Effector CD4-positive, alpha-beta T cell (primary cell): Measurements from ENCODE around the gene CNPPD1.

Experiments used
- DNase-seq: peaks from one replicate; pipeline ENCODE4 v3.0.0-alpha.2; 2020

The CNPPD1 gene

DNA sequence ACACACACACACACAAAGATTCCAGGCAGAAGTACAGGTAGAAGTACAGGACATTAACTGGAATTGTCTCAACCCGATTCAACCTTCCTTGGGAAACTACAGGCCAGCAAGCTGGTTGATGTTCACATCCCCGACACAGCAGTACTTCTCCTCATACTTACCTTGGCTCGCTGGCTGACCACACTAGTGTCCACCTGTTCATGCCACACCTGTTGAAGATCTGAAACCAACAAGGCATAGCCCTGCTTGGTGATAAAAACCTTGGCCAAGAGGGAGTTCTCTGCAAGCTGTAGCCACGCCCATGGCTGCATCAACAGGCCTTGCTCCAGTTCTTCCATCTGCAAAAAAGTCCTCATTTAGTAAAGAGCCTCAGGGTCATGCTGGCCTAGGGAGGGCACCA, 18.7 kb downstream of the CNPPD1 start:
- no peak for DNase-seq

GRCh38 chr2:219157396-219157795, 19.3 kb downstream of the CNPPD1 start:
- DNase-seq = no peak

DNA sequence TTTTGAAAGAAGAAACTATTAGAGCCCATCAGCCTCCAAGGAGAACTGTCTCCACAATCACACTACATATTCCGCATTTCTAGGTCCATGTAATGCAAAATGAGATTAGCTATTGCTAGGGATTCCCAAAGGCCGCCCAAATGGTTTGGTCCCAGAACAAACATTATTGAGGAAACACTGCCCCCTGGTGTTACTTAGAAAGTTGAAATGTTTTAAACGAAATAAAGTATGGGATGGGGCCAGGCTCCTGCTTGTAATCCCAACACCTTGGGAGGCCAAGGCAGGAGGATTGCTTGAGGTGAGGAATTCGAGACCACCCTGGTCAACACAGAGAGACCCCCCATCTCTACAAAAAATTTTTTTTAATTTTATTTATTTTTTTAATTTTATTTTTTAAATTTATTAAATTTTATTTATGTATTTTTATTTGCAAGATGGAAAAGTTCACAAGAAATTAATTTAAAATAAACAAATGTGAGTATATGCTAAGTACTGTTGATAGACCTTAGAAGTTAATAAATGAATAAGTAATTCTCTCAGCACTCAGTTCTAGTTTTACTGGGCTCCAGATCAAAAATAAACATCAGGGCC, 21.6 kb downstream of the CNPPD1 start:
- DNase-seq = peak; percentile 44

DNA sequence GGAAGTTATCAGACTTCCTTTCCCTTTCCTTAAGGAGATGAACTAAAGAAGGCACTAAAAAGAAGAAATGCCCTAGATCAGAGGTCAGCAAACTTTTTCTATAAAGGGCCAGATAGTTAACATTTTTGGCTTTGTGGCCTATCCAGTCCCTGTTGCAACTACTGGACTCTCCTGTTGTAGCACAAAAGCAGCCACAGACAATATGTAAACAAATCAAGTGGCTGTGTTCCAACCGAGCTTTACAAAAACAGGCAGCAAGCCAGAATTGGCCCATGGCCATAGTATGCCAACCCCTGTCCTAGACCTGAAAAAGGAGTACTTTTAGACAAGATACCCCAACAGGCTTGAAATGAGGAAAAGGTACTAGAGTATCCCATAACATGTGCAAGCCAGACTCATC, 27.1 kb downstream of the CNPPD1 start:
- no peak for DNase-seq

DNA sequence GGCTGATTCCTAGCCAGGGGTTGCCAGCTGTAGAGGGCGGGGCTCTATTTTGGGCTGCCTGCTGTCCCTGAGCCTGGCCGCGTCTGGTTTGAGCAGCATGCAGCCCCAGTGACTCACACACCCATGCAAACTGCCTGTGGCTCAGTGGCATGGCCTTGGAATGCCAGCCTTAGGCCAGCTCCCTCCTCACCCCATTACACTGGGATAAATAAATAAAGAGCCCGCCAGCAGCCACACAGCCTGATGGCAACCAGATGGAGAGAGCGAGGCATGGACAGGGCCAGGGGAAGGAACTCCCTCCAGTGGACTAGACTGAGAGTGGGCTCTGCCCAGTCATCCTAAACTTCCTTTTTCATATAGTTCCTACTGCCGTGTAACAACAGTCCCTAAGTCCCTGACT, 34.4 kb downstream of the CNPPD1 start:
- no peak for DNase-seq

DNA sequence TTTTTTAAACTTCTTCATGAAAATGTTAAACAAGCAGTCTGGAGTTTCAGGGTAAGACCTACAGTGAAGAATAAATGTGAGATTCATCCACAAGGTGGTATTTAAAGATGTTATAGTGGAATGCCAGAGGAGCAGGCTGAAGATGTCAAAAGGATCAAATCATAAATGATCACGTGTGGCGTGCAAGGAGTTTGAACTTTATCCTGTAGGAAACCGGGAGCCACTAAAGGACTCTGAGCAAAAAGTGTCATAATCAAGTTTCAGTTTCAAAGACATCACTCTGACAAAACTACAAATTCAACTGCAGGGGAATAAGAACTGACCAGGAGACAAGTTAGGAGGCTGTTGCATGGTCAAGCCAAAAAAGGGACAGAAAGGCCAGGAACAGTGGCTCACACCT, 36.0 kb downstream of the CNPPD1 start:
- DNase-seq = no peak

- DNase-seq = no peak
These were observed 42.7 kb downstream of the CNPPD1 start for GRCh38 chr2:219133976-219134375.

DNA sequence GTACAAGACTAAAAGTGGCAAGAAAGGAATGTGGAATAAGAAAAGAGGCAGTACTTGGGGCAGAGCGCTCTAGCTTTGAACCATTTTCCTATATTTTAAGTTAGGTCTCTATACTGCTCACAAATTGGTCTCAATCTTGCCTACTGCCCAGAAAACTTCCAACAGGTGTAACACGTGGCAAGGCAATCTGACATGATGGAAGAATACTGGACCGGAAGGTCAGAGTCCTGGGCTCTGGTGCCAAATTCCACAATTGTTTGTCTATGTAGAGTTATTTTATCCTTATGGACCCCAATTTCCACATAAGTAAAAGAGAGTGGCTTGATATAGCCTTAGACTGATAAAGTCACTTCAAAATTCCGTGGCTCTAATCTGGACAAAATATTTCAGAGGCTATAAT, 45.0 kb downstream of the CNPPD1 start:
- no peak for DNase-seq

DNA sequence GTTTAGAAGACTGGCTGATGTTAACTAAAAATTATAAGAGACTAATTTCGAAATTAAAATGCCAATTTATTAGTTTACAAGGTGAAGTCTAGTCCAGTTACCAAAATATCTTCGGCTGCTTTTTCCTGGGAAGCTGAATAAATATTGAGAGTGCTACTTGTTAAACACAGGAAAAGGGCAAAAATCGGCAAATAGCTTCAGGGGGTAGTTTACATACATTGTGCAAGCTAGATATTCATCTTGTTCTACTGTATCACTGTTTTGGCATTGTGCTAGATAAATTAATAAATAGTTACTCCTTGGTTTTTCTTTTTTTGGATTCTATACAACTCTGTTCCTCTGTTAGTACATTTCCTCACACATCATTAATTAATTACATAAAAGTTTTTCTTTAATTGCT, 45.4 kb downstream of the CNPPD1 start:
- no peak for DNase-seq

DNA sequence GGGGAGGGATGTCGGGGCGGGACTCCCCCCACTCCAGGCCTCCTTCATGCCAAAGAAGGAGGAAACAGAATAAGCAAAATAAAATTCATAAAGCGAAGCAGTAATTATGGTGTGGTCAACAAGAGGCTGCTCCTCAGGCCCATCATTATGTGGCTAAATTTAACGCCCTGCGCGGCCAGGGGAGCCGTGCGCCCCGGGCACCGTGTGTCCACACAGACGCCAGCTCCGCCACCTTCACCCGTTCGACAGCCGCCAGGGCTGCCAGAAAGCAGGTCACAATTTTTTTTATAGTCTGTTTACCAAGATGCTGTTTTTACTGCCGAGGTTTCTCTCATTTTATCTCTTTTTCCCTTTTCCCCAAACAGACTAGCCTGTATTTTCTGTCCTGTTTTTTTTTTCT, 47.1 kb downstream of the CNPPD1 start:
- DNase-seq = no peak

GRCh38 chr2:219128396-219128795, 48.3 kb downstream of the CNPPD1 start:
- no peak for DNase-seq

DNA sequence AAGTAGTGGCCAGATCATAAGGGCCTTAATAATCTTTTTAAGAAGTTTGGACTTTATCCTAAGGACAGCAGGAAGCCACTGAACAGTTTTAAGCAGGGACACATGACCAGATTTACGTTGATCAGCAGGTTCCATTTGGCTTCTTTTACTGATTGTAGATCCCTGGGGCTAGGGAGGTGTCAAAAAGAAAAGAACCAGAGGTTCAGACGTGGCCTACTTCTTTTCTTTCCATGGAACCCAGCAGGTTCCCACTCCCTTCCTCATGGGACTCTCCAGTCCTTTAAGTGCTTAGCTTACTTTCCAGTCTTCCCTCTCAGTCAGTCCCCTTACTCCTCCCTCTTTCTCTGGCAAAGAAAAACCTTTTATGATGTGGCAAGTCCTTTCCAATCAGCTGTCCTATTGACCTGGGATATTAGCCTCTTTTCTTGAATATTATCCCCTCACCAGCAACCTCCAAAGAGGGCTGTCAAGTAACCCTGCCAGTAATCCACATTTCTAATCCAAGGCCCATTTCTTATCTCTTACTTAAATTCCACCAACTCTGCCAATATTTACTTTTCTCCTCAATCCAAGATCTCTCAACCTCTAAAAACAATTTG, 49.6 kb downstream of the CNPPD1 start:
- no peak for DNase-seq

DNA sequence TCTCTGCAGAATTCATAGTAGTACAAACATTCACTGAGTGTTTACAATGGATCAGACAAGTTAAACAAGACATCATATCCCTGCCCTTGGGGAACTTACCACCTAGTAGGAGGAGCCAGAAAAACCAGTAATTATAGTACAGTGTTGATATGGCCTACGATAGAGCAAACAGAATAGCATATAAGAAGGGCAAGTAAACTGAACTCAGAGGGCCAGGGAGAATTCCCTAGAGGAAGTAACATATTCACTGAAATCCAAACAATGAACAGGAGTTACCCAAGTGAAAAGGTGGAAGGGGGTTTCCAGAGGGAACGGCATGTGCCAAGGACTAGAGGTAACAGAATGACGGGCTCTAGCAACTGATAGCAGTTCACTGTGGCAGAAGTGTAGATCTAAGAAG, 50.2 kb downstream of the CNPPD1 start:
- no peak for DNase-seq

- DNase-seq = no peak
These were observed 50.8 kb downstream of the CNPPD1 start for GRCh38 chr2:219125886-219126270.

DNA sequence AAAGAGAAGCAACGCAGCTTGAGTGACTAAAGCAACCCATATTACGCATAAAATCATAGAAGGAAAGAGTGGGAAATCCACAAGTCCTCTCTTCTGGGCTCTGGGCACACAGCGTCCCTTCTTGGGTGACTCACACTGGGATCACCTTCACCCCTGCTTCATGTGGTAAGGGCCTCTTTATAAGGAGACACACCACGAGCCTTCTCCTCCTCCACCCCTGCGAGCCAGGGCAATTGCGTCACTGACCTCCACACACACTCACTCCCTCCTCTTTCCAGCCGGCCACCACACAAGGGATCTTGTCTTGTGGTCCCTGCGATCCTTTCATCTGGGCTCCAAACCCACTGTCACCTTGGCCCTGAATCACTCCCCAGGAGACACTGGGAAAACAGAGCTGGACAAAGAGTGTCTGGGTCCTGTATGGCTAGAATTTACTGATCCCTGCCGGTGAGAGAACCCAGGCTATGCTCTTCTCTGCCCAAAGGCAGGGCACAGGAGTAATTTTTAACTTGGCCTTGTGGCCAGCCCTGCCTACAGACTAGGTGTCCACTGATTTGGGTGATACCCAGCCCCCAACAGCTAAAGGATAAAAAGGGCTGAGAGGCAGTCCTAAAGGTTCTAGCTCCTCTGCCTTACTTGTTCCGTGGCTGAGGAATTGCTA, 51.4 kb downstream of the CNPPD1 start:
- no peak for DNase-seq

- DNase-seq = no peak
These were observed 52.2 kb downstream of the CNPPD1 start for GRCh38 chr2:219124381-219125110.

- DNase-seq = no peak
These were observed 53.2 kb downstream of the CNPPD1 start for GRCh38 chr2:219123356-219124135.

- DNase-seq = no peak
These were observed 54.3 kb downstream of the CNPPD1 start for GRCh38 chr2:219122202-219122980.
